CD4-positive, alpha-beta T cell treated with Interleukin-4 for 4 hours (primary cell): Measurements from ENCODE around the gene MXD3.
"Not testable (repeated sequence)": the region's sequence is repeated elsewhere in the genome, so short reads cannot be mapped to it uniquely, and the experiment has no call there.

ENCODE experiments used
- DNase-seq: peaks from one replicate; pipeline ENCODE4 v3.0.0-alpha.2; 2020

The MXD3 gene

GRCh38 chr5:177317959-177318377, 6.3 kb upstream of the MXD3 start:
- peak; percentile 78 for DNase-seq

GRCh38 chr5:177316005-177316404, 4.3 kb upstream of the MXD3 start:
- DNase-seq, result no peak

GRCh38 chr5:177315411-177315810, 3.7 kb upstream of the MXD3 start:
- no peak for DNase-seq

- DNase-seq, result no peak
These were observed 3.0 kb upstream of the MXD3 start for GRCh38 chr5:177314376-177315342.

GRCh38 chr5:177313561-177314259, 2.0 kb upstream of the MXD3 start:
- no peak for DNase-seq

- no peak for DNase-seq
These were observed 1.0 kb upstream of the MXD3 start for GRCh38 chr5:177312649-177313181.

- no peak for DNase-seq
These were observed 341 bp downstream of the MXD3 start for GRCh38 chr5:177311392-177311722.

- peak; percentile 38 for DNase-seq
These were observed 824 bp downstream of the MXD3 start for GRCh38 chr5:177310757-177311391.

- no peak for DNase-seq
These were observed 1.4 kb downstream of the MXD3 start for GRCh38 chr5:177310332-177310731.

- DNase-seq, result peak; percentile 66
These were observed 2.1 kb downstream of the MXD3 start for GRCh38 chr5:177309351-177310191.

- no peak for DNase-seq
These were observed 3.0 kb downstream of the MXD3 start for GRCh38 chr5:177308740-177309139.

GRCh38 chr5:177307544-177308363, 3.9 kb downstream of the MXD3 start:
- no peak for DNase-seq

- DNase-seq, result peak; percentile 44
These were observed 4.8 kb downstream of the MXD3 start for GRCh38 chr5:177306674-177307543.

- not testable (repeated sequence) for DNase-seq
These were observed 5.5 kb downstream of the MXD3 start for GRCh38 chr5:177306103-177306640.

GRCh38 chr5:177304392-177305119, 7.1 kb downstream of the MXD3 start:
- peak; percentile 36 for DNase-seq

- no peak for DNase-seq
These were observed 7.7 kb downstream of the MXD3 start for GRCh38 chr5:177303925-177304391.

GRCh38 chr5:177303121-177303924, 8.4 kb downstream of the MXD3 start, which contains the start of the genes PRELID1 and RAB24:
TSS of gene PRELID1 (plus strand) at chr5:177303799. CDS start at chr5:177303986, 187 bp downstream.
TSS of gene RAB24 (minus strand) at chr5:177303719. CDS start at chr5:177303288, 431 bp downstream.
- peak; percentile 81 for DNase-seq
